ENCODE results near the gene ADGRG3. TPM values are rescaled to one million over a fixed set of nuclear protein-coding genes. Genes with fewer than 3 reads are reported as not detected.
"Not testable (repeated sequence)": the region's sequence is repeated elsewhere in the genome, so short reads cannot be mapped to it uniquely, and the experiment has no call there.

Gene ADGRG3
- total RNA-seq, 1 donor from 2014 or later, result not detected

- DNase-seq (ENCODE audit: low read depth), result no peak
Observed at GRCh38 chr16:57697896-57698537, 29.9 kb downstream of the ADGRG3 start.

- no peak for DNase-seq (ENCODE audit: low read depth)
Observed at GRCh38 chr16:57698812-57699405, 30.8 kb downstream of the ADGRG3 start.

- no peak for DNase-seq (ENCODE audit: low read depth)
Observed at GRCh38 chr16:57699481-57699880, 31.4 kb downstream of the ADGRG3 start.

- DNase-seq (ENCODE audit: low read depth), result no peak
Observed at GRCh38 chr16:57699899-57700298, 31.8 kb downstream of the ADGRG3 start.

- no peak for DNase-seq (ENCODE audit: low read depth)
Observed at GRCh38 chr16:57700781-57701551, 32.9 kb downstream of the ADGRG3 start.

GRCh38 chr16:57701759-57702371 is 33.8 kb downstream of the ADGRG3 start:
- peak; percentile 4 for DNase-seq (ENCODE audit: low read depth)

- no peak for DNase-seq (ENCODE audit: low read depth)
Observed at GRCh38 chr16:57703416-57704010, 35.4 kb downstream of the ADGRG3 start.

- no peak for DNase-seq (ENCODE audit: low read depth)
Observed at GRCh38 chr16:57704011-57704904, 36.2 kb downstream of the ADGRG3 start.

GRCh38 chr16:57704905-57705852 is 37.1 kb downstream of the ADGRG3 start:
- no peak for DNase-seq (ENCODE audit: low read depth)

GRCh38 chr16:57706717-57707116 is 38.6 kb downstream of the ADGRG3 start:
- DNase-seq (ENCODE audit: low read depth), result no peak

GRCh38 chr16:57707331-57707730 is 39.2 kb downstream of the ADGRG3 start:
- no peak for DNase-seq (ENCODE audit: low read depth)

- DNase-seq (ENCODE audit: low read depth), result no peak
Observed at GRCh38 chr16:57708168-57708567, 40.1 kb downstream of the ADGRG3 start.

GRCh38 chr16:57709663-57710062 is 41.6 kb downstream of the ADGRG3 start:
- no peak for DNase-seq (ENCODE audit: low read depth)

GRCh38 chr16:57711346-57711745 is 43.2 kb downstream of the ADGRG3 start:
- DNase-seq (ENCODE audit: low read depth), result no peak

- no peak for DNase-seq (ENCODE audit: low read depth)
Observed at GRCh38 chr16:57711993-57712392, 43.9 kb downstream of the ADGRG3 start.

- not testable (repeated sequence) for DNase-seq (ENCODE audit: low read depth)
Observed at GRCh38 chr16:57712569-57712968, 44.5 kb downstream of the ADGRG3 start.

- DNase-seq (ENCODE audit: low read depth), result no peak
Observed at GRCh38 chr16:57713596-57713995, 45.5 kb downstream of the ADGRG3 start.

GRCh38 chr16:57714047-57714446 is 45.9 kb downstream of the ADGRG3 start:
- DNase-seq (ENCODE audit: low read depth), result no peak

- DNase-seq (ENCODE audit: low read depth), result peak; percentile 56
Observed at GRCh38 chr16:57720142-57720575, 52.1 kb downstream of the ADGRG3 start.

Measured in renal cortical epithelial cell (primary cell).